ENCODE data around the gene CTLA4.

The CTLA4 gene

DNA sequence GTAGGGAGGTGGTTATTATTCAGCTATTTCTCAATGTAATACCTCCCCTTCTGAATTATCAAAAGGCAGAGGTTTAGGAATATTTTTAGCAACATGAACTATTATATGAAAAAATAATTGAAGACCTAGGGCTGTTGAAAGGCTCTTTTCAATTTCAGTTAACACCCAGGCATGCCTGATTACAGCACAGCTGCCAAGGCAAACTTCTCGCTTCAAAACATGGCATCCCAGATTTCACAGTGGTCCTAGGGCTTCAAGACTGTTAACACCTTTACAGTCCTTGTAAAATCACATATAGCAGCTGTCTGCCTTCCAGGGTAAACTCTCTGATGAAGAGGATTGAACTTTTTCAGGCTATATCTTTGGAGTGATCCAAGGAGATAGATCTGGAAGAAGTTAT is 23.2 kb downstream of the CTLA4 start:
- no peak for DNase-seq (ENCODE audit: low read depth in 2 of 2)

DNA sequence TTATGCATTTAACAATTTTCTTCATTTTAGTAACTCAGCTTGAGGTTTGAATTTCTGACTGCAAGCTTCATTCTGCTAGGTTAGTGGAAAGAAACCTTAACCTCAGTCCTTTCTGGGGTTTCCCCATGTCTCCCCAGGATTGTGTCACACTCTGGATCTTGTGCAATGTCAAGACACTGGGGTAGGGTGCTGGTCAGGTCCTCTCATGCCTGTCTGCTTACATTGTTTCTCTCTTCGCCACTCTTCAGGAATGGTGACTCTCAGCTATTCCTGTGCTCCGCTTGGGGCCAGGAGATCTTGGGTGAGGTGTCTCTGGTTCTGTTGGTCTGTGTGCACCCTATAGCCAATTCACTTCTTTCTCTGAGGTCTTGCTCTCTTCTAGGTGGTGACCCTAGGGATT is 23.9 kb downstream of the CTLA4 start:
- no peak for DNase-seq (ENCODE audit: low read depth in 2 of 2)

DNA sequence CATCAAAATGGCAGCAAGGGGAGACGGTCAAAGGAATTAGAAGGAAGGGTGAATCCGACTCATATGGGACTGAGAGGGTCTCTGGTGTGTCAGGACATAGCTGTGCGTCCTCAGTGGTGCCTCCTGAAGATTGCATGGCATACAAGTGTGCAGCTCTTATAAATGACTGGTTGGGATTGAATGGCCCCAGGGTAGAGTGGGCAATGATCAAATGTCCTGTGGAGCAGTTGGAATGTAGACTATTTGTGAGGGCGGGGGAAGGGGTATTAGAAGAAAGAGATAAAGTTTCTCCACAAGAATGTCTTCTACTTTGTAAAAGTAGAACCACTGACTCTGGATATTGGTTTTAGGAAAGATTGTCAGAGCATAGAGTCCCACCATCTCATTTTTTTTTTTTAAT is 24.6 kb downstream of the CTLA4 start:
- DNase-seq (ENCODE audit: low read depth in 2 of 2), result no peak

- no peak for DNase-seq (ENCODE audit: low read depth in 2 of 2)
Observed at GRCh38 chr2:203893401-203893800, 25.8 kb downstream of the CTLA4 start.

- no peak for DNase-seq (ENCODE audit: low read depth in 2 of 2)
Observed at GRCh38 chr2:203893840-203894239, 26.3 kb downstream of the CTLA4 start.

DNA sequence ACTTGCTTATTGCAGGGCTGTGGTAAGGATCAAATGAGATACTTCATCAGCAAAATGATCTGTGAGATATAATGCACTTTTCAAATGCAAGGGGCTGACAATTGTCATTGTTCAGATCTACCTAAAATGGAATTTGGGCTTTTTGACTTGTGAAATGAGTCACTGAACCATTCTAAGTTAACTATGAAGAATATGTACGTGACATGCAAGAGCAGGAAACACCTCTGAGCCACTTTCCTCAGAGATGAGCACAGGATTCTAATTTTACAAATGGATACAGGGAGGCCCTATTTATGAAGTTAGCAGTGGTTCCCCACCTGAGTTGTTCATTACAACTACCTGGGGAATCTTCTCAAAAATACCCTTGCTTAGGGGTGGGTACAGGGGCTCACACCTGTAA is 26.7 kb downstream of the CTLA4 start:
- DNase-seq (ENCODE audit: low read depth in 2 of 2), result no peak

DNA sequence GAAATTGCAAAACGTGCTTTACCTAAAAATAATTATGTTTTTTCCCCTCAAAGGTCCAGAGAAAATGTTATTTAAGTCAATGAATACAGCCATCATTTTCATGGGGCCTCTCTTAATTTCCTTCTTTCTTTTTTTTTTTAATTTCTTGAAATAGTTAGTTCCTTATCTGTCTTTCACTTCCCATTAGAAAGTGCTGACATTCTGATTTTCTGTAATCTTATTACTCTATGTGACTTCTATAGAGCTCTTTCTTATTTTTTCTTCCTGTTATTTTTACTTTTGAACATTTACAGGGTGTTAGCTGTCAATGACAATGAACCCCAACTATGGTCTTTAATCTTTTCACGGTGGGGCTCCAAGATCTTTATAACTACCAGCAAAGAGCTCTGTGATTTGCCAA is 30.0 kb downstream of the CTLA4 start:
- no peak for DNase-seq (ENCODE audit: low read depth in 2 of 2)

DNA sequence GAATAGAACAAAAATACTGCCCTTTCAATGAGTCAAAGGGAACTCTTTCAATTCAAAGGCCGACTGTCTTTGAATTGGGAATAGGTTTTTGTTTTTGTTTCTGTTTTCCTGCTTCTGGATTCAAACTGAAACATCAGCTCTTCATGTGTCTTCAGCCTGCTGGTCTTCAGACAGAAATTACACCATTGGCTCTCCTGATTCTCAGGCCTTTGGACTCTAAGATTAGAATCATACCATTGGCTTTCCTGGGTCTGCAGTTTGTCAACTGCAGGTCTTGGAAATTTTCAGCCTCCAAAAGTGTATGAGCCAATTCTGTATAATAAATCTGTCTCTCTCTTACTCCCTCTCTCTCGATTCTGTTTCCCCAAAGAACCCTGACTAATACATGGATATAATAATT is 31.1 kb downstream of the CTLA4 start:
- no peak for DNase-seq (ENCODE audit: low read depth in 2 of 2)

- no peak for DNase-seq (ENCODE audit: low read depth in 2 of 2)
Observed at GRCh38 chr2:203900253-203900652, 32.7 kb downstream of the CTLA4 start.

DNA sequence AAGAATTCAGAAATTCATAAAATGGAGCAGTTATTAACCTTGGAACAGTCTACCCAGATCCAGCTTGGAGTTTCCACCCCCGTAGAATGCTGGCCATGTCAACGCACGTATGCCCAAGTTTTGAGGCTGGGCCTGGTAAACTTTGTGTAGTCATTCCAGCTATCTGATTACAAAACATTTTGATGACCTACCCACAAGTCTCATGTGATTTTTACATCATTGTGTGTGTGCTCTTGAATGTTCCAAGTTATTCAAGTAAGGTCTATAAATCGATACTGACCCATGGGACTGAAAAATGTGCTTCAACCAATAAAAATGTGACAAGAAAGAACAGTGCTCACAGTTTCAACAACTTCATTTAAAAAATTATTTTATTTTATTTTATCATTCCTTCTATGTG is 36.5 kb downstream of the CTLA4 start:
- DNase-seq (ENCODE audit: low read depth in 2 of 2), result no peak

DNA sequence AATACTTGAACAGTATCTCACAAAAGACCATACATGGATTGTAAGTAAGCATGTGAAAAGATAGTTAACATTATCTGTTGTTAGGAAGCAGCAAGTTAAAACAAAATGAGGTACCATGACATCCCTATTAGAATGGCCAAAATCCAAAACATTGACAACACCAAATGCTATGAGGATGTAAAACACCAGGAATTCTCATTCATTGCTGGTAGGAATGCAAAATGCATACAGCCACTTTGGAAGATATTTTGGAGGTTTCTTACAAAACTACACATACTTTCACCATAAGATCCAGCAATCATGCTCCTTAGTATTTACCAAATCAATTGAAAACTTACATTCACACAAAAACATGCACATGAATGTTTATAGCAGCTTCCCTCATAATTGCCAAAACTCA is 38.1 kb downstream of the CTLA4 start:
- no peak for DNase-seq (ENCODE audit: low read depth in 2 of 2)

DNA sequence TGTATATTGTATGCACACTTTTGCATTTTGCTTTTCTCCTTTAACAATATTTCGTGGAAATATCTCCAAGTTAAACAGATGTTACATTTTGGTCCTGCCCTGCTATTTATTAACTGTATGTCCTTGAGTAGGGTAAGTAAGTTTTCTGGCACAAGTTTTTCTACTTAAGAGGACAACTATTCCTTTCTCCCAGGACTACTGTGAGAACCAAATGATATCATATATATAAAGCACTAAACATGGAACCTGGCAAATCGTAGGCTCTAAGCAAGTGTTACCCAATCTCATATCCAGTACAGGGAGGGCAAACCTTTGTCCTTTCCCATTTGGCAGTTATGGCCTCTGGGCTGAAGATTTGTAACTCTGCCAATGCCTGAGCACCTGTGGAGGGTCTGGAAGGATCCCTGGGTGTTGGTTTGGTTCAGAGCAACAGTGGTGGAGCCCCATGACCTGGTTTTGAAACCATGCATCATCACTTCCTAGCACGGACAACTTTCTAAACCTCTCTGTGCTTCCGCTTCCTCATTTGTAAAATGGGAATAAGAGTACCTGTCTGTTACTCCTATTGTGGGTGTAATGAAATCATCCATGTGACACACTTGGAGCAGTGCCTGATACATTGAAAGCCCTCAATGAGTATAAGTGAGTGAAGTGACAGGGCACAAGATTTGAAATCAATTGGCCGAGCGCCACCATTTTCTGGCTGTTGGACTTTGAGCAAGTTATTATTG is 40.7 kb downstream of the CTLA4 start:
- no peak for DNase-seq (ENCODE audit: low read depth in 2 of 2)

GRCh38 chr2:203908797-203909185 is 41.2 kb downstream of the CTLA4 start:
- DNase-seq (ENCODE audit: low read depth in 2 of 2), result no peak

- DNase-seq (ENCODE audit: low read depth in 2 of 2), result no peak
Observed at GRCh38 chr2:203909261-203909967, 41.8 kb downstream of the CTLA4 start.

GRCh38 chr2:203909974-203910373 is 42.4 kb downstream of the CTLA4 start:
- no peak for DNase-seq (ENCODE audit: low read depth in 2 of 2)

GRCh38 chr2:203913947-203914346 is 46.4 kb downstream of the CTLA4 start:
- DNase-seq (ENCODE audit: low read depth in 2 of 2), result no peak

- DNase-seq (ENCODE audit: low read depth in 2 of 2), result no peak
Observed at GRCh38 chr2:203914546-203915182, 47.1 kb downstream of the CTLA4 start.

GRCh38 chr2:203915256-203915655 is 47.7 kb downstream of the CTLA4 start:
- no peak for DNase-seq (ENCODE audit: low read depth in 2 of 2)

DNA sequence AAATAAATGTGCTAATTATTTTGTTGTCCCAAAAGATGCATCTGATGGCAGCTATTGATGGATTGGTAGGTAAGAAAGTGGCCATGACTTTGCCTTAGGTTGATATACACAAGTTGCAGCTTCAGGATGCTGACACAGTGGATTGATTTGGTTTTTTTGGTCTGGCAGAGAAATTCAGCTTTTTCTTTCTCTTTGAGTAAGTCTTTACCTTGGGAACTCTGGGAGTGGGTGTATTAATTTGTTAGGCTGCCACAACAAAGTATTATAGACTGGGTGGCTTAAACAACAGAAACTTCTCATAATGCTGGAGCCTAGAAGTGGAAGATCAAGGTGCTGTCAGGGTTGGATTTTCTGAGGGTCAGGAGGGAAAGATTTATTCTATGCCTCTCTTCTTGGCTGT is 49.2 kb downstream of the CTLA4 start:
- no peak for DNase-seq (ENCODE audit: low read depth in 2 of 2)

- no peak for DNase-seq (ENCODE audit: low read depth in 2 of 2)
Observed at GRCh38 chr2:203918264-203918663, 50.7 kb downstream of the CTLA4 start.

DNA sequence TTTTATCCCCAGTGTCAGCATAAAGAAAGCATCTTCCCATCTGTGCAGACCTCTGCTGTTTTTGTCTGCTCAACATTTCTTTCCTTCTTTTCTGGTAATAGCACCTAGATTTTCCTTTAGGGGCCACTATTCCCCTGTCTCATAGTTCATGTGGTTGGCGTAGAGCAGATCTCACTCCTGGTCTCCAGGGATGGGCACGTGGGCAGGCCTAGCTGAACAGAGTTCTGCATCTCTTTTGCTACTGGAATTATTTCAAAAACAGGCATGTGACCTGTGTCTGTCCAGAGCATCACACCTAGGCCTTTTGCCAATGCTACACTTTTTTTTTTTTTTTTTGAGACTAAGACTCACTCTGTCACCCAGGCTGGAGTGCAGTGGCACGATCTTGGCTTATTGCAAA is 51.3 kb downstream of the CTLA4 start:
- no peak for DNase-seq (ENCODE audit: low read depth in 2 of 2)
